ENCODE results near the gene BCKDHA. TPM values are rescaled to one million over a fixed set of nuclear protein-coding genes. Genes with fewer than 3 reads are reported as not detected.

The BCKDHA gene
- total RNA-seq, result 10 to 100 TPM; 21.3 to 28.0 TPM

DNA sequence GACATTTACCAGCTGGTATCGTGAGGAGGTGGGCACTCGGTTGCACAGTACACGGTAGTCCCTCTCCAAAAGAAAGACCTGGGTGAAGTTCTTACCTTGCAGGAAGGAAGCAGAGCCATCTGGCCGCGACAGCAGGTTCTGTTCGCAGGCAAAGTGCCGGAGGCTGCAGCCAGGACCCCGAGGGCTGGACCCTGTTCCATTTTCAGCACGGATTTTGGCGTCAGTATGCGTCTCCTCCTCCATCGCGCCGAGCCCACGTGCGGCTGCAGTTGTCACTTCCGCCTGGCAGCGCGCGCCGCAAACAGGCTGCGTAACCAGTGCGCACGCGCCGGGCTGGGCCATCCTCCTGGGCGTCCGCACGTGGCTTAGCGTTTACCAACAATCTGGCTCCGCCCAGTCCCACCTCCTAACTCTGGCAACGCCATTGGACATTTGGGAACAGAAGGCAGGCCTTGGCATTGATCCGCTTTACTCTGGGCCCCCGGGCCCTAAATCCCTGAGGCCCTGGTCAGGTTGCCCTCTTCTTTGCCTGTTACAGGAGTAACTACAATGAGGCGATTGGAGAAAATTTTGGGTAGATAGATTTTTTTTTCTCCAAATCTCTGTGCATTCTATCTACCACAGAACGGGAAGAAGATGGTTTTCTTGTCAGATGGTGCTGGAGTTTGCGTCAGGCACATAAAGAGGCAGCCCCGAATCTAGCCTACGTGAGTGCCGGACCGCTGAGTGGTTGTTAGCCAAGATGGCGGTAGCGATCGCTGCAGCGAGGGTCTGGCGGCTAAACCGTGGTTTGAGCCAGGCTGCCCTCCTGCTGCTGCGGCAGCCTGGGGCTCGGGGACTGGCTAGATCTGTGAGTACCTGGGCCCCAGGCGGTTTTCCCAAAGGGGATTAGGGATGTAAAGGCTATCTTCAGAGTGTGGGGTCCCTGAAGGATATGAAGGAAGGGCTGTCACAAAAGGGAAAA, at the start of gene BCKDHA, which contains the start of gene EXOSC5:
Gene BCKDHA (plus strand): TSS at position 733 of the 964 bp plus-strand sequence. CDS start 10 bp downstream, at position 743.
Gene EXOSC5 (minus strand): TSS at position 274 of the 964 bp plus-strand sequence. CDS start 31 bp downstream, at position 243.
- peaks cover 40% of the 10 kb centered on the region for H3K4me1 Mint-ChIP-seq

DNA sequence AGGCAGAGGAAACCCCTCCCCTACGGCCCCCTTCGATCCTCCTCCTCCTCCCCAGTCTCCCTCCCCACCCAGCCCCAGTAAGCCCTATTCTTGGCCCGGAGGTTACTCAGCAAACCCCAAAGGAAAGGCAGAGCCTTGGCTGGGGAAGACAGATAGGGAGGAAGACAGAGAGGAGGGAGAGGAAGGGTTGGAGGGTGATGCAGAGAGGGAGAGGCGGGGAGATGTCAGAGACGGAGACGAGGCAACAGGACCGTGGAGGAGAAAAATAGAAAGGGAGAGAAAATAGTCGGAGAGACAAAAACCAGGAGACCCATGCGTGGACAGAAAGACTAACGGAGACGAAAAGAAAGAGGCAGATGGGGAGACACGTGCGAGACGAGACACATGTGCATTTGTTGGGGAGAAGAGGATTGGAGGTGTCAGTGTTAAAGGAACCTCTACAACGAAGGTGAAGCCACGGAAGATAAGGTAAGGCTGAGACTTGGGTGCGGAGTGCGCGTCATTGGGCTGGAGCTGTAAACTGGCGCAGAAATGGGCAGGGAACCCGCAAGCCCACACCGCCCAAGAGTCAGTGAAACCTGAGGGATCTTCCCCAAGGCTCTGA, 46.8 kb upstream of the BCKDHA start:
- Mint-ChIP-seq H3K4me3 (peak overlapping the region; percentile 91), H3K36me3 (peaks cover 40% of the 10 kb centered on the region), H3K4me1 (peaks cover 37% of the 10 kb centered on the region), H3K27me3 (no peaks in the 10 kb centered on the region), H3K9me3 (peaks cover 6% of the 10 kb centered on the region), H3K27ac (peak overlapping the region; percentile 99)
- no peak for DNase-seq

More for the DNA sequence above, at the start of gene BCKDHA, which contains the start of gene EXOSC5:
- Mint-ChIP-seq H3K4me3 (peak within 1 kb of the TSS; percentile 98), H3K27me3 (no peaks in the 10 kb centered on the region), H3K36me3 (peaks cover 14% of the 10 kb centered on the region), H3K27ac (peak within 1 kb of the TSS; percentile 99), H3K9me3 (no peaks in the 10 kb centered on the region)
- peak; percentile 99 for DNase-seq

DNA sequence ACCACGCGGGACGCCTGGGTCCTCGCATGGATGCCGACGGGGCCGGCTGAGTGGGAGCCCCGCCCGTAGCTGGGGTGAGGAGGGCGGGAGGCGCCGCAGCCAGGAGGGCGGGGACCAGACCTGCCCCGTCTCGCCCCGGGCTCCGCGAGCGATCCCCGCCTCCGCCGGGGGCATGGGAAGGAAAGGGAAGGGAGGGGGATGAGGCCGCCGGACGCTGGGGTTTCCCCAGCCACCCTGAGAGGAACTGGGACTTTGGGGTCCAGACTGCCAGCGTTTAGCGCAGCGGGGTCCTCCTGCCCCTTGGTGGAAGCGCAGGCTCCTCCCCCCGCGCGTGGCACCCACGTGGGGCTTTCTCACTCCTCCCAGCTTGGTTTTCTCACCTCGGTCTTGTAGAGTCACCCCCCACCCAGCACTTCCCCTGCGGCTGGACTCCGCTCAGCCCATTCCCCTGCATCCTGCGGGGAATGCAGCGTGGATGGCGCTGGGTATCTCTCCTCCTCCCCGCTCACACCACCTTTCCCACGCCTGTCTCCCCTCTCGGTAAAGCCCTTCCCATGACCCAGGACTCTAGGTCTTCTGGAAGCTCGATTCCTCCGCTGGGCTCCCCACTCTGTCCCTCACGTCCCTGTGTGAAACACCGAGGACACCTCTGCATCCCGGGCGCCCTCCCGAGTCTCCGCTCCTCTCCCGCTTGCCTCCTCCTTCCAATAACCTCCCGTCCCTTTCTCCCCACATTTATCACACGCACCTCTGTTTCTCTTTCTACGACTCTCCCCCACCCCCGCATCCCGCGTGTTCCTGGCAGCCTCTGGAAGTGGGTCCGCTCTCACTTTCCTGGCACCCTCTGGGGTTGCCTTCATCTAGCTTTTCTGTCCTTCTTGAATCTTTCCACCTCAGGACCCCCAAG, 46.0 kb upstream of the BCKDHA start:
- Mint-ChIP-seq H3K27ac (peak overlapping the region; percentile 99), H3K9me3 (peaks cover 6% of the 10 kb centered on the region), H3K36me3 (peaks cover 38% of the 10 kb centered on the region), H3K27me3 (no peaks in the 10 kb centered on the region), H3K4me1 (peaks cover 42% of the 10 kb centered on the region), H3K4me3 (peak overlapping the region; percentile 91)
- peak; percentile 87 for DNase-seq

DNA sequence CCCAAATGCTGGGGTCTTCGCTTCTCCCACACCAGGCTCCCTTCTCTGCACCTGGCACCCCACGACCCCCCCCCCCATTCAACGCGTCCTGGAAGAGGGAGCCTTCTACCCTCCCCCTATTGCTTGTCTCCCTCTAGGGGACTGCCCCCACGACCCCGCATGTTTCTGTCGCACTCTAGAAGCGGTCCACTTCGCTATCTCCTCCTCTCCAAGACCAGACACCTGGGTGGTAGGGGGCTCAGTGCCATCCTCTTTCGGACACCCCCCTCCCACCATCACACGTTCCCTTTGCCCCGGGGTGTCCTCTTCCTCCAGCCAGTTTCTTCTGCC, 45.4 kb upstream of the BCKDHA start:
- H3K27ac Mint-ChIP-seq, result peak overlapping the region; percentile 99
- peak overlapping the region; percentile 91 for H3K4me3 Mint-ChIP-seq
- H3K27me3 Mint-ChIP-seq, result no peaks in the 10 kb centered on the region
- H3K9me3 Mint-ChIP-seq, result peaks cover 6% of the 10 kb centered on the region
- peaks cover 41% of the 10 kb centered on the region for H3K36me3 Mint-ChIP-seq
- DNase-seq, result no peak
- peaks cover 48% of the 10 kb centered on the region for H3K4me1 Mint-ChIP-seq

DNA sequence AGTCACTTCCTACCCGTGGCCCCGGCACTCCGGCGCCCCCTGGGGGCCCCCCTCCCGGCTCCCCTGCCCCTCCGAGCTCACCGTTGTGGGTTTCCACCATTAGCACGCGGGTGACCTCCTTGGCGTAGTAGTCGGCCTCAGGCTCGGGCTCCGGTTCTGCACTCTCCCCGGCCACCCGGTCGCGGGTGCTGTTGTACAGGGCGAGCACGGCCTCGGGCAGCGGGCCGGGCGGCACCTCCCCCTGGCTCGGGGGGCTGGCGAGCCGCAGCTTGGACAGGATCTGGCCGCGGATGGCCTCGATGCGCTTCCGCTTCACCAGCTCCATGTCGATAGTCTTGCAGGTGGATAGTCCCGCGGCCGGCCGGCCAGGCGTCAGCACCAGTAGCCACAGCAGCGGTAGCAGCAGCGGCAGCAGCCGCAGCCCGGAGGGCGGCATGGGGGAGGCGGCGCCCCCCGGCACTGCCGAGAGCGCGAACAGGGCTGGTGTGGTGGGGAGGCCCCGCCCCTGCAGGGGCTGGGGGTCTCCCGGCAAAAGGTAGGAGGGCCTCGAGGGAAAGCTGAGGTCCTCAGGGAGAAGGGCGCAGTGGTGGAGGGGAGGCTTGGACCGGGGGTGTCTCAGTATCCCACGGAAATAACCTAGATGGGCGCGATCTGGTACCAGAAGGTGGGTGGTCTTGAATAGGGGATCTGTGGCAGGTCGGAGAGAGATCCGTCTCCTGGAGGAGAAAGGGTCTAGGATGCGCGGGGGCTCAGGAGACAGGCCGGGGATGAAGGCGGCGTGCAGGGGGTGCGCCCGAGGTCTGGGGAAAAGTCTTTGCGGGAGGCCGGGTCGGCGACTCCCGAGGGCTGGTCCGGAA, 44.8 kb upstream of the BCKDHA start:
- Mint-ChIP-seq H3K27ac (peak overlapping the region; percentile 99), H3K4me1 (peaks cover 53% of the 10 kb centered on the region), H3K27me3 (no peaks in the 10 kb centered on the region), H3K4me3 (peak overlapping the region; percentile 91), H3K36me3 (peaks cover 40% of the 10 kb centered on the region), H3K9me3 (peaks cover 6% of the 10 kb centered on the region)
- DNase-seq, result peak; percentile 85

DNA sequence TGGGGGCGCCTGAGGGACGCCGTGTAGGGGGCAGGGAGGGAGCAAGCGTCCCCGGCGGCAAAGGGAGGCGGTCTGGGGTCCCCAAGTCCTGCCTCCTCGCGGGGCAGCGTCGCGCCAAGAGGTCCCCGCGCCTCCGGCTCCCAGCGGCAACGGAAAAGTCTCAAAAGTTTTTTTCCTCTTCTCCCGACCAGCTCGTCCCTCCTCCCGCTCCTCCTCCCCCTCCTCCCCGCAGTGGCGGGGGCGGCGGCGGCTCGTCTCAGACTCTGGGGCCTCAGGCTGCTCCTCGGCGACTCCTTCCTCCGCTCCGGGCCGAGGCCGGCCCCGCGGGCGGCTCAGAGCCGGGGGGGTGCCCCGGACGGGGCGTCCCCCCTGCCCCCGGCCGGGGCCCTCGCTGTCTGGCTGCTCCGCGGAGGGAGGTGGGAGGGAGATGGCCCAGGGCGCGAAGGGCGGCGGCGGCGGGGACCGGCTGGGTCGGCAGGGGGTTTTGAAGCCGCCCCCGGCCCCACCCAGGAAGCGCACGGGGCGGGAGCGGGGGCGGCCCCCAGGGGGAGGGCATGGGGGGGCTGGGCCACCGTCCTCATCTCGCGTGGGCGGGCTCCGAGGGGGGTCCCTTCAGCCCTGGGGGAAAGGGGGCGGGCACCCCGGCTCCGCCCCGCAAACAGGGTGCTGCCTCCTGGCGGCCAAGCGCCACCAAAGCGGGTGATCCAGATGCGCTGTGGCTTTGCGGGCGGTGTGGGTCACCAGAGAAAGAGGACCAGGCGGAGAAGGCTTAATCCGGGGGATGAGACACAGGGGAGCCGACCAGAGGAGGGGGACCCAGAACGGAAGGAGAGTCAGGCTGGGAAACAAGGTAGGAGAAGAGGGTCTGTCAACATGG, 43.9 kb upstream of the BCKDHA start, which contains the start of gene TGFB1:
Gene TGFB1 (minus strand): TSS at position 457 of the 877 bp plus-strand sequence. CDS start 878 bp downstream, outside the sequence.
- Mint-ChIP-seq H3K4me1 (peaks cover 58% of the 10 kb centered on the region), H3K36me3 (peaks cover 37% of the 10 kb centered on the region)

DNA sequence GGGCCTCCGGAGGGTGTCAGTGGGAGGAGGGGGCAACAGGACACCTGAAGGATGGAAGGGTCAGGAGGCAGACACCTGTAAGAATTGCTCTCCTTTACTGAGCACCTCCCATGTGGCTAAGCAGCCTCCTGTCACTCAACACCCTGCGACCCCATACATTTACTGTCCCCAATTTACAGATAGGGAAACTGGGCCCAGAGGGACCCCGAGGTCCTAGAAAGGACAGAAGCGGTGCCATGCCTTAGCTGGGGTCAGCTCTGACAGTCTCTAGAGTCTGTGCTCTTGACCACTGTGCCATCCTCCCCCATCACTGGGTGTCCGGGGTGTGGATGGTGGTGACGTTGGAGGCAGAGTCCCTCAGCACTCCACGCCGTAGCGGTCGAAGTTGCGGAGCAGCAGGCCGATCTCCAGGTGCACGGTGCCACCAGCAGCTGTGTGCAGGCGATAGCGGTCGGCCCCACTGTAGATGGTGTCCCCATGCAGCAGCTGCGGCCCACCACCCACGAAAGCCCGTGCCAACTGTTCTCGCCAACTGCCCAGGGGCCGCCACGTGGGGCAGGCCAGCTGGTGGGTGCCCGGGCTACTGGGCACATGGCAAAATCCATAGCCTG, 43.2 kb upstream of the BCKDHA start:
- H3K4me1 Mint-ChIP-seq, result peaks cover 55% of the 10 kb centered on the region
- no peak for DNase-seq
- H3K27ac Mint-ChIP-seq, result peak overlapping the region; percentile 95
- H3K9me3 Mint-ChIP-seq, result no peaks in the 10 kb centered on the region
- H3K27me3 Mint-ChIP-seq, result no peaks in the 10 kb centered on the region
- H3K4me3 Mint-ChIP-seq, result peak overlapping the region; percentile 91
- peaks cover 33% of the 10 kb centered on the region for H3K36me3 Mint-ChIP-seq

More for the DNA sequence above, 43.9 kb upstream of the BCKDHA start, which contains the start of gene TGFB1:
- Mint-ChIP-seq H3K27ac (peak within 1 kb of the TSS; percentile 99), H3K27me3 (no peaks in the 10 kb centered on the region), H3K4me3 (peak within 1 kb of the TSS; percentile 91), H3K9me3 (peaks cover 2% of the 10 kb centered on the region)
- DNase-seq, result peak; percentile 92

DNA sequence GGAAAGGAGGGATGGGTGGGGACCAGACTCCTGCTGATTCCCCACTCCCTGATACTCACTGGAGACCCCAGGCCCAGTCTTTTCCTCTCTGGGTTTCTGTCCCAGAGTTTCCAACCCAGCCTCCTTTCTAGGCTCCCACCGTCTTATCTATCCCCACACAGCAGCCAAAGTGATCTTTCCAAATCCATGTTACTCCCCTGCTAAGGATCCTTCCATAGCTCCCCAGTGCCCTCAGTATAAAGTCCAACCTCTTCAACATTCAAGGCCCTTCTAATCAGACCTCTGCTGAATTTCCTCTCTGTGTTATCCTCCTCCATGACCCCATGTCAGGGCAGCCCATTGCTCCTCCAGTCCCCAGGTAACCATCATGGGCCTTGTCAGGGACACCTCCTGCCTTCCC, 42.6 kb upstream of the BCKDHA start:
- peaks cover 31% of the 10 kb centered on the region for H3K36me3 Mint-ChIP-seq
- H3K4me3 Mint-ChIP-seq, result peak overlapping the region; percentile 75
- H3K27me3 Mint-ChIP-seq, result no peaks in the 10 kb centered on the region
- no peak for DNase-seq
- H3K4me1 Mint-ChIP-seq, result peaks cover 54% of the 10 kb centered on the region
- H3K27ac Mint-ChIP-seq, result peak overlapping the region; percentile 97
- H3K9me3 Mint-ChIP-seq, result no peaks in the 10 kb centered on the region

DNA sequence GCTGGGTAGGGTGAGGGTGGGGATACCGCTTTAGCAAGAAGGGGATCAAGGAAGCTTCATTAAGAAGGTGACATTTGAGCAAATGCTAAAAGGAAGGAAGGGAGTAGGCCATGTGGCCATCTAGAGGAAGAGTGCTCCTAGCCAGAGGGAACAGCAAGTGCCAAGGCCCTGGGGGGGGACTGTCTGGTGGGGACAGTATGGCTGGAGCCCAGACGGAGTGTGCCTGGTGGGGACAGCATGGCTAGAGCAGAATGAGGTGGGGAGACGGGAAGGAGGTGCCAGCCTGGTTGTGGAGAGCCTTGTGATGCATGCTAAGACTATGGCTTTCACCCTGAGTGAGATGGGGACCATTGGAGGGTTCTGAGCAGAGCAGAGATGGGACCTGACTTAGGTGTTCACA, 41.8 kb upstream of the BCKDHA start:
- Mint-ChIP-seq H3K36me3 (peaks cover 29% of the 10 kb centered on the region), H3K27me3 (no peaks in the 10 kb centered on the region), H3K27ac (peak overlapping the region; percentile 97), H3K9me3 (no peaks in the 10 kb centered on the region), H3K4me3 (peak overlapping the region; percentile 75), H3K4me1 (peaks cover 50% of the 10 kb centered on the region)
- DNase-seq, result peak; percentile 15

DNA sequence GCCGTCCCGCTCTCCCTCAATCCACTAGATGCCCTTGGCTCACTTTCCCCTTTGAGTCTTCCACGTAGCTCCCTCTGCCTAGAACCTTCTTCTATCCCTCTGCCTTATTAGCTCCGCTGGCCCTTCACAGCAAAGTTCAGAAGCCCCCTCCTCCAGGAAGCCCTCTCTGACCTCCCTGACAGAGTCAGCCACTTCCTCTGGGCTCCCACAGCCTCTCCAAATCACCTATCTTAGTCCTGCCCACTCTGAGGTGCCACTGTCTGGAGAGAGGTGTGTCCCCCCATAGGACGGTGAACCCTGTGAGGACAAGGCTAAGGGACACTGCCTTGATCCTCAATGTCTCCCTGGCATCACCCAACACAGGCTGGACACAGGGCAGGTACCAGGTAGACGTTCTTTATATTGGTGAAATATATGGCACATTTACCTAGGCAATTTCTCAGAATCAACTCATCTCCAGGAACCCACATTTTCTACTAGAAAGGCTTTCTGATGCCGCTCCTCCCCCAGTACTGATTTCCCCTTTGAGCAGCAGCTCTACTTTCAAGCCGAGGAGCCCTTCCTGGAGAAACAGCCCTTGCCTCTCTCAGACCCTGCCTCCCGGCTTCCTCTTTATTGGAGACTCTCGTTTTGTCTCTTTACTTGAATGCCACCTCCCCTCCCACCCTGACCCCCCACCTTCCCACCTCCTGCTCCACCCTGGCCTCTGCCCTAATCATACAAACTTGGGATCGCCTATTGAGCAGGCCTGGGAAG, 40.5 kb upstream of the BCKDHA start:
- Mint-ChIP-seq H3K36me3 (peaks cover 19% of the 10 kb centered on the region), H3K4me1 (peaks cover 49% of the 10 kb centered on the region), H3K4me3 (peak overlapping the region; percentile 75), H3K27me3 (no peaks in the 10 kb centered on the region), H3K27ac (peak overlapping the region; percentile 97), H3K9me3 (no peaks in the 10 kb centered on the region)
- peak; percentile 30 for DNase-seq

DNA sequence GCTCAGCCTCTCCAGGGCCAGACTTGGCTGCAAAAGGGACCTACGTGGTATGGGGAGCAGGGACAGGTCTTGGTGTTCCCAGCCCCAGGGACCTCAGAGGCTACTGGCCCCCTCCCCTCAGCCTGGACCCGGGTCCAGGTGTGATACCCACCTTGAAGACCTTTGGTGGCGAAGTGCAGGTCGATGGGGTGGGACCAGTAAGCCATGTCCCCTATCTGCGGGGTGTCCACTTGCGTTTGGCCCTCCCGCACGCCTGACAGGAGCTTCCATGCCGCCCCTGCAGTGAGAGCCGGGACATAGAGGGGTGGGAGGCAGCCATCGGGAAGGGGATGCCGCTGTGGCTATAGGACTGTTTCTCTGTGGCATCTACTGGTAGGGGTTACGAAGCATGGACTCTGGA, 39.9 kb upstream of the BCKDHA start:
- no peak for DNase-seq
- Mint-ChIP-seq H3K4me3 (peak overlapping the region; percentile 75), H3K27me3 (no peaks in the 10 kb centered on the region), H3K36me3 (peaks cover 16% of the 10 kb centered on the region), H3K4me1 (peaks cover 53% of the 10 kb centered on the region), H3K27ac (peak overlapping the region; percentile 97), H3K9me3 (no peaks in the 10 kb centered on the region)

DNA sequence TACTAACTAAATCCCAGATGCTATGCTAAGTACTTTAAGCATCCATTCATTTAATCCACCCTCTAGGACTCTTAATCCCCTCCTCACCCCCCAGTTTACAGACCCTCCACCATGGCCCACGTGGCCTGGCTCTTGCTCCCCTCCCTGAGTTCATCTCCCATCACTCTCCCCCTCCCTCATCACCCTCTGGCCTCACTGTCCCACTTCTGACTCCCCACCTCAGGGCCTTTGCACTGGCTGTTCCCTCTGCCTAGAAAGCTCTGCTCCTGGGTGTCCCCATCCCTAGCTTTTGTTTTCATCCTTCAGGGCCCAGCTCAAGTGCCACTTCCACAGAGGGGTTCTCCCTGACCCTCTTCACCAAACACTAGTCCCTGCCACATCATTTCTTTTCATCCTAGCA, 37.9 kb upstream of the BCKDHA start:
- Mint-ChIP-seq H3K4me3 (no peak overlapping the region), H3K9me3 (no peaks in the 10 kb centered on the region), H3K36me3 (peaks cover 17% of the 10 kb centered on the region), H3K27me3 (no peaks in the 10 kb centered on the region), H3K27ac (peak overlapping the region; percentile 39), H3K4me1 (peaks cover 58% of the 10 kb centered on the region)
- DNase-seq, result no peak
